ENCODE results near the gene ETFB.
"Not testable (repeated sequence)": the region's sequence is repeated elsewhere in the genome, so short reads cannot be mapped to it uniquely, and the experiment has no call there.

The ETFB gene

GRCh38 chr19:51365965-51366388, at the start of gene ETFB:
Gene ETFB (minus strand): TSS chr19:51366388. CDS start chr19:51366326, 62 bp downstream.
- H3K4me3 ChIP-seq (ENCODE audit: control insufficient read depth, low read depth, low read length): peak within 1 kb of the TSS; percentile 93
- no peak for DNase-seq (ENCODE audit: low read depth)
- TF ChIP-seq CTCF (conservative IDR thresholded peaks at IDR 0.05; ENCODE audit: control insufficient read depth, insufficient read depth, low read depth, low read length): no peak

DNA sequence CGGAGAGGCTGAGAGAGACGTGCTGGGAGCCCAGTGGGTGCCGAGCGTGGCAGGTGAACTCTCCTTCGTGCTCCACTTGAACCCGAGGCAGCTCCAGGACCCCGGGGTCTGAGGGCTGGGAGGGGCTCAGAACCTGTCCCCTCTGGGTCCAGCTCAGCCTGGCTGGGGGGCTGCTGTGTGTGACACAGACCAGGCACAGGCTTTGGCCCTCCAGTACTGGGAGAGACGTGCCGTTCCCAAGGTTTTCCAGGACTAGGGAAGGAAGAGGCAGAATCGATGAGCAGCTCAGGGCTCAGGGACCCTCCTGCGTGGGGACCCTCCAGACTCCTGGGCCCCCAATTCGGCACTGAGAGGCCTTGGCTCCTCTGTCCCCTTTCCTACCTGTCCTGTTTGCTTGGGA, 49.0 kb upstream of the ETFB start:
- no peak for TF ChIP-seq CTCF (conservative IDR thresholded peaks at IDR 0.05; ENCODE audit: control insufficient read depth, insufficient read depth, low read depth, low read length)
- no peak for DNase-seq (ENCODE audit: low read depth)
- H3K4me3 ChIP-seq (ENCODE audit: control insufficient read depth, low read depth, low read length): no peak overlapping the region

DNA sequence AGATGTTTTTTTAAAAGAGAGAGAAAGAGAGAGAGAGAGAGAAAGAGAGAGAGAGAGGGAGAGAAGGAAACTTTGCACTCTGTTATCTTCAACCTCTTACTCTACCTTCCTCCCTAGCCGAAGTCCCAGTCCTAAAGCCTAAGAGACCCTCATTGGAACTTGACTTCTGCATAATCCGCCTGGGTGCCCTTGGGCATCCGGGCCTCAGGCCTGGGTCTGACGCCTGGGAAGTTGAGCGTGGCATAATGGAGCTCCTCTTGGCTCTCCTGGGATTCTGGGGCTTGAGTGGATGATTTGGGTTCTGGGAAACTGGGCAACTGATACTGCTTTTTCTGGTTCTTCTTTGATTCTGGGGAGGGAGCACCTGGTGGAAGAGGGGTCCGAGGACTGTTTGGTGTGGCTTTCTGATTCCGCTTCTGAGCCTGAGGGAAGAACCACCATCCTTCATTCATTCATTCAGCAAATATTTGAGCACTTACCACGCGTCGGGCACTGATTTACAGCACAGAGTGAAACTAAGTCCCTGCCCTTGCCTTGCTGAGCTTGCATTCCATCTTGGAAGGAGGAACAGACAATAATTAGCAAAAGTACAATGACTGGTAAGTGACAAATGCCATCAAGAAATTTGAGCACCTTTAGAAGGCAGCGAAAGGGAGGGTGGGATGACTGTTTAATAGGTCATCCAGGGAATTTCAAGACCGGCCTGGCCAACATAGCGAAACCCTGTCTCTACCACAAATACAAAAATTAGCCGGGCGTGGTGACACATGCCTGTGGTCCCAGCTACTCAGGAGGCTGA, 45.0 kb upstream of the ETFB start:
- DNase-seq (ENCODE audit: low read depth): no peak
- TF ChIP-seq CTCF (conservative IDR thresholded peaks at IDR 0.05; ENCODE audit: control insufficient read depth, insufficient read depth, low read depth, low read length): no peak

GRCh38 chr19:51407511-51408131, 41.4 kb upstream of the ETFB start:
- peak; percentile 40 for DNase-seq (ENCODE audit: low read depth)
- TF ChIP-seq CTCF (conservative IDR thresholded peaks at IDR 0.05; ENCODE audit: control insufficient read depth, insufficient read depth, low read depth, low read length): peak; percentile 57
- no peak overlapping the region for H3K4me3 ChIP-seq (ENCODE audit: control insufficient read depth, low read depth, low read length)

More for the DNA sequence above, 45.0 kb upstream of the ETFB start:
- H3K4me3 ChIP-seq (ENCODE audit: control insufficient read depth, low read depth, low read length): no peak overlapping the region

- no peak for DNase-seq (ENCODE audit: low read depth)
- no peak overlapping the region for H3K4me3 ChIP-seq (ENCODE audit: control insufficient read depth, low read depth, low read length)
- TF ChIP-seq CTCF (conservative IDR thresholded peaks at IDR 0.05; ENCODE audit: control insufficient read depth, insufficient read depth, low read depth, low read length): no peak
These were observed 35.9 kb upstream of the ETFB start for GRCh38 chr19:51402117-51402516.

GRCh38 chr19:51399936-51400335, 33.7 kb upstream of the ETFB start:
- not testable (repeated sequence) for DNase-seq (ENCODE audit: low read depth); H3K4me3 ChIP-seq (ENCODE audit: control insufficient read depth, low read depth, low read length)

GRCh38 chr19:51399231-51399630, 33.0 kb upstream of the ETFB start:
- no peak for TF ChIP-seq CTCF (conservative IDR thresholded peaks at IDR 0.05; ENCODE audit: control insufficient read depth, insufficient read depth, low read depth, low read length)
- H3K4me3 ChIP-seq (ENCODE audit: control insufficient read depth, low read depth, low read length): no peak overlapping the region
- no peak for DNase-seq (ENCODE audit: low read depth)
